ENCODE results near the gene CD58.
A peak's percentile ranks its signal among the peaks of the same experiment; 100 is the strongest.

CD58 gene

DNA sequence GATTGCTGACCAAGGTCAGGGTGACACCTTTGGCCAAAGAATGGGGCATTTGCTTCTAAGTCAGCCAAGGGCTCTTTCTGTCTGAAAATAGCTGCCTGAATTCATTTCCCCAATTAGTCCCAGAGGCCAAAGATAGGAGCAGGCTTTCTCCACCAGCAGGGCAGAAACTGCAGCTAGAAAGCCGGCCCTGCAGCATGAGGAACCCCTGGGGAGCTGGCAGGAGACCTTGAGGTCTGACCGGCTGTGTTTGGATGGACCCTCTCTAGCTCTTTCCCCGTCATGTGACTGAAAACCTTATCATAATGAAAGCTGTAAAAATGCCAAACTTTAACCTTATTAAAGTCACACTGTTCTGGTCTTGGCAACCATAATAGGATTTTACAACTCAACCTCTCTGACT is 93.4 kb downstream of the CD58 start:
- no peaks in the 10 kb centered on the region for H3K9me3 ChIP-seq (ENCODE audit: control insufficient read depth, insufficient read depth, low read depth, low read length)
- POLR2A ChIA-PET = no interaction called here
- H3K36me3 ChIP-seq (ENCODE audit: control insufficient read depth in 2 of 2, insufficient read depth in 1 of 2, low read length in 2 of 2) = no peaks in the 10 kb centered on the region
- H3K27ac ChIP-seq (ENCODE audit: extremely low read depth, low read depth, low read length) = no peak overlapping the region
- peaks cover 11% of the 10 kb centered on the region; the same call in 1 of the 2 replicates for H3K4me1 ChIP-seq (ENCODE audit: control insufficient read depth, insufficient read depth, low read length)
- CTCF ChIA-PET = interaction anchor here (0.6 to 4.9 kb wide), 3 partner anchors 8 to 372 kb away, joined by 3 to 30 read pairs (median 10); no protein-coding TSS in a partner anchor
- no peak overlapping the region for H3K4me3 ChIP-seq (ENCODE audit: low read depth, low read length)
- 0 out of 2 replicates have a peak, but pooled peaks have one; percentile 13 for TF ChIP-seq GLIS2 (tag by site-specific recombination; IDR thresholded peaks at IDR 0.05)
- peak; percentile 47; the same call in 1 of the 2 replicates for TF ChIP-seq ZIC2 (tag by site-specific recombination; IDR thresholded peaks at IDR 0.05)
- TF ChIP-seq WT1 (tag by site-specific recombination; IDR thresholded peaks at IDR 0.05) = no peak
- TF ChIP-seq GLIS1 (tag by site-specific recombination; IDR thresholded peaks at IDR 0.05) = peak; percentile 47
- TF ChIP-seq ZNF473 (tag by site-specific recombination; IDR thresholded peaks at IDR 0.05) = no peak
- TF ChIP-seq, protein P1, sequence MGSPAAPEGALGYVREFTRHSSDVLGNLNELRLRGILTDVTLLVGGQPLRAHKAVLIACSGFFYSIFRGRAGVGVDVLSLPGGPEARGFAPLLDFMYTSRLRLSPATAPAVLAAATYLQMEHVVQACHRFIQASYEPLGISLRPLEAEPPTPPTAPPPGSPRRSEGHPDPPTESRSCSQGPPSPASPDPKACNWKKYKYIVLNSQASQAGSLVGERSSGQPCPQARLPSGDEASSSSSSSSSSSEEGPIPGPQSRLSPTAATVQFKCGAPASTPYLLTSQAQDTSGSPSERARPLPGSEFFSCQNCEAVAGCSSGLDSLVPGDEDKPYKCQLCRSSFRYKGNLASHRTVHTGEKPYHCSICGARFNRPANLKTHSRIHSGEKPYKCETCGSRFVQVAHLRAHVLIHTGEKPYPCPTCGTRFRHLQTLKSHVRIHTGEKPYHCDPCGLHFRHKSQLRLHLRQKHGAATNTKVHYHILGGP (tag by site-specific recombination; IDR thresholded peaks at IDR 0.05) = no peak
- TF ChIP-seq ZNF37A (tag by site-specific recombination; IDR thresholded peaks at IDR 0.05) = no peak
- no peak for TF ChIP-seq HOXA7 (CRISPR knock-in tag; IDR thresholded peaks at IDR 0.05; ENCODE audit: borderline replicate concordance)

DNA sequence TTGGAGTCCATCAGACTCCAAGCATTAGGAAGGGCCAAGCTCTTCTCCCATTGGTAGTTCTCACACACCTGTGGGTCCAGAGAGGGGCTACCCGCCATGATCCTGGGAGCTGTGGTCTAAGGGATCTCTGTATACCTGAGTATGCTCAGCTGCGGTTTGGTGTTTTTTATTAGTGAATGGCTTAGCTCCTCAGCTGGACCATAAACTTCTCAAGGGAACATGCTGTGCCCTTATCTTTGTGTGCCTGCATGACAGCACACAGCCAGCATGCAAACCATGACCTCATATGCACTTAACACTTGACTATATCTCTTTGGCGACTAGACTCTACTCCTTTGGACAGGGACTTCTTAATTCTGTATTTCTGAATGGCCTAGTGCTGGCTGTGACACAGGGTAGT is 94.5 kb downstream of the CD58 start:
- peaks cover 17% of the 10 kb centered on the region for H3K4me1 ChIP-seq (ENCODE audit: control insufficient read depth, insufficient read depth, low read length)
- CTCF ChIA-PET = interaction anchor here (0.6 to 4.9 kb wide), 4 partner anchors 9 to 770 kb away, joined by 3 to 30 read pairs (median 8); no protein-coding TSS in a partner anchor
- H3K36me3 ChIP-seq (ENCODE audit: control insufficient read depth in 2 of 2, insufficient read depth in 1 of 2, low read length in 2 of 2) = no peaks in the 10 kb centered on the region
- H3K4me3 ChIP-seq (ENCODE audit: low read depth, low read length) = no peak overlapping the region
- H3K27ac ChIP-seq (ENCODE audit: extremely low read depth, low read depth, low read length) = no peak overlapping the region; the same call in 1 of the 2 replicates
- no peaks in the 10 kb centered on the region for H3K9me3 ChIP-seq (ENCODE audit: control insufficient read depth, insufficient read depth, low read depth, low read length)
- POLR2A ChIA-PET = no interaction called here
- TF ChIP-seq SCRT1 (tag by site-specific recombination; IDR thresholded peaks at IDR 0.05; ENCODE audit: borderline replicate concordance) (no peak), ZIC2 (tag by site-specific recombination; IDR thresholded peaks at IDR 0.05) (peak; percentile 99), ZNF837 (tag by site-specific recombination; IDR thresholded peaks at IDR 0.05) (no peak), GLIS1 (tag by site-specific recombination; IDR thresholded peaks at IDR 0.05) (0 out of 2 replicates have a peak, but pooled peaks have one; percentile 30), YY1 (tag by site-specific recombination; IDR thresholded peaks at IDR 0.05) (peak; percentile 39; the same call in 1 of the 2 replicates), HOXD13 (CRISPR knock-in tag; IDR thresholded peaks at IDR 0.05; ENCODE audit: borderline replicate concordance) (0 out of 2 replicates have a peak, but pooled peaks have one; percentile 25), ZBTB8A (tag by site-specific recombination; IDR thresholded peaks at IDR 0.05) (0 out of 2 replicates have a peak, but pooled peaks have one; percentile 58), ZNF311 (tag by site-specific recombination; IDR thresholded peaks at IDR 0.05; ENCODE audit: borderline replicate concordance) (no peak), ZFP69B (tag by site-specific recombination; IDR thresholded peaks at IDR 0.05) (peak; percentile 24; the same call in 1 of the 2 replicates), ZFP37 (tag by site-specific recombination; IDR thresholded peaks at IDR 0.05) (no peak), ZNF600 (tag by site-specific recombination; IDR thresholded peaks at IDR 0.05) (peak; percentile 59; the same call in 1 of the 2 replicates), GLI2 (tag by site-specific recombination; IDR thresholded peaks at IDR 0.05; ENCODE audit: borderline replicate concordance, low read depth) (peak; percentile 85; the same call in 1 of the 2 replicates)
- TF ChIP-seq, protein P2, sequence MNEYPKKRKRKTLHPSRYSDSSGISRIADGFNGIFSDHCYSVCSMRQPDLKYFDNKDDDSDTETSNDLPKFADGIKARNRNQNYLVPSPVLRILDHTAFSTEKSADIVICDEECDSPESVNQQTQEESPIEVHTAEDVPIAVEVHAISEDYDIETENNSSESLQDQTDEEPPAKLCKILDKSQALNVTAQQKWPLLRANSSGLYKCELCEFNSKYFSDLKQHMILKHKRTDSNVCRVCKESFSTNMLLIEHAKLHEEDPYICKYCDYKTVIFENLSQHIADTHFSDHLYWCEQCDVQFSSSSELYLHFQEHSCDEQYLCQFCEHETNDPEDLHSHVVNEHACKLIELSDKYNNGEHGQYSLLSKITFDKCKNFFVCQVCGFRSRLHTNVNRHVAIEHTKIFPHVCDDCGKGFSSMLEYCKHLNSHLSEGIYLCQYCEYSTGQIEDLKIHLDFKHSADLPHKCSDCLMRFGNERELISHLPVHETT (tag by site-specific recombination; IDR thresholded peaks at IDR 0.05) = no peak
- TF ChIP-seq, protein P3, sequence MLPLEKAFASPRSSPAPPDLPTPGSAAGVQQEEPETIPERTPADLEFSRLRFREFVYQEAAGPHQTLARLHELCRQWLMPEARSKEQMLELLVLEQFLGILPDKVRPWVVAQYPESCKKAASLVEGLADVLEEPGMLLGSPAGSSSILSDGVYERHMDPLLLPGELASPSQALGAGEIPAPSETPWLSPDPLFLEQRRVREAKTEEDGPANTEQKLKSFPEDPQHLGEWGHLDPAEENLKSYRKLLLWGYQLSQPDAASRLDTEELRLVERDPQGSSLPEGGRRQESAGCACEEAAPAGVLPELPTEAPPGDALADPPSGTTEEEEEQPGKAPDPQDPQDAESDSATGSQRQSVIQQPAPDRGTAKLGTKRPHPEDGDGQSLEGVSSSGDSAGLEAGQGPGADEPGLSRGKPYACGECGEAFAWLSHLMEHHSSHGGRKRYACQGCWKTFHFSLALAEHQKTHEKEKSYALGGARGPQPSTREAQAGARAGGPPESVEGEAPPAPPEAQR (tag by site-specific recombination; IDR thresholded peaks at IDR 0.05) = no peak
- TF ChIP-seq, protein P4, sequence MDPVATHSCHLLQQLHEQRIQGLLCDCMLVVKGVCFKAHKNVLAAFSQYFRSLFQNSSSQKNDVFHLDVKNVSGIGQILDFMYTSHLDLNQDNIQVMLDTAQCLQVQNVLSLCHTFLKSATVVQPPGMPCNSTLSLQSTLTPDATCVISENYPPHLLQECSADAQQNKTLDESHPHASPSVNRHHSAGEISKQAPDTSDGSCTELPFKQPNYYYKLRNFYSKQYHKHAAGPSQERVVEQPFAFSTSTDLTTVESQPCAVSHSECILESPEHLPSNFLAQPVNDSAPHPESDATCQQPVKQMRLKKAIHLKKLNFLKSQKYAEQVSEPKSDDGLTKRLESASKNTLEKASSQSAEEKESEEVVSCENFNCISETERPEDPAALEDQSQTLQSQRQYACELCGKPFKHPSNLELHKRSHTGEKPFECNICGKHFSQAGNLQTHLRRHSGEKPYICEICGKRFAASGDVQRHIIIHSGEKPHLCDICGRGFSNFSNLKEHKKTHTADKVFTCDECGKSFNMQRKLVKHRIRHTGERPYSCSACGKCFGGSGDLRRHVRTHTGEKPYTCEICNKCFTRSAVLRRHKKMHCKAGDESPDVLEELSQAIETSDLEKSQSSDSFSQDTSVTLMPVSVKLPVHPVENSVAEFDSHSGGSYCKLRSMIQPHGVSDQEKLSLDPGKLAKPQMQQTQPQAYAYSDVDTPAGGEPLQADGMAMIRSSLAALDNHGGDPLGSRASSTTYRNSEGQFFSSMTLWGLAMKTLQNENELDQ (tag by site-specific recombination; IDR thresholded peaks at IDR 0.05; ENCODE audit: low read depth) = peak; percentile 47; the same call in 1 of the 2 replicates
- TF ChIP-seq, protein P5, sequence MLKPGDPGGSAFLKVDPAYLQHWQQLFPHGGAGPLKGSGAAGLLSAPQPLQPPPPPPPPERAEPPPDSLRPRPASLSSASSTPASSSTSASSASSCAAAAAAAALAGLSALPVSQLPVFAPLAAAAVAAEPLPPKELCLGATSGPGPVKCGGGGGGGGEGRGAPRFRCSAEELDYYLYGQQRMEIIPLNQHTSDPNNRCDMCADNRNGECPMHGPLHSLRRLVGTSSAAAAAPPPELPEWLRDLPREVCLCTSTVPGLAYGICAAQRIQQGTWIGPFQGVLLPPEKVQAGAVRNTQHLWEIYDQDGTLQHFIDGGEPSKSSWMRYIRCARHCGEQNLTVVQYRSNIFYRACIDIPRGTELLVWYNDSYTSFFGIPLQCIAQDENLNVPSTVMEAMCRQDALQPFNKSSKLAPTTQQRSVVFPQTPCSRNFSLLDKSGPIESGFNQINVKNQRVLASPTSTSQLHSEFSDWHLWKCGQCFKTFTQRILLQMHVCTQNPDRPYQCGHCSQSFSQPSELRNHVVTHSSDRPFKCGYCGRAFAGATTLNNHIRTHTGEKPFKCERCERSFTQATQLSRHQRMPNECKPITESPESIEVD (tag by site-specific recombination; IDR thresholded peaks at IDR 0.05) = peak; percentile 82
- TF ChIP-seq, protein P6, sequence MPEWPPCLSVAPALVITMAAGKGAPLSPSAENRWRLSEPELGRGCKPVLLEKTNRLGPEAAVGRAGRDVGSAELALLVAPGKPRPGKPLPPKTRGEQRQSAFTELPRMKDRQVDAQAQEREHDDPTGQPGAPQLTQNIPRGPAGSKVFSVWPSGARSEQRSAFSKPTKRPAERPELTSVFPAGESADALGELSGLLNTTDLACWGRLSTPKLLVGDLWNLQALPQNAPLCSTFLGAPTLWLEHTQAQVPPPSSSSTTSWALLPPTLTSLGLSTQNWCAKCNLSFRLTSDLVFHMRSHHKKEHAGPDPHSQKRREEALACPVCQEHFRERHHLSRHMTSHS (tag by site-specific recombination; IDR thresholded peaks at IDR 0.05) = no peak
- TF ChIP-seq, protein P7, sequence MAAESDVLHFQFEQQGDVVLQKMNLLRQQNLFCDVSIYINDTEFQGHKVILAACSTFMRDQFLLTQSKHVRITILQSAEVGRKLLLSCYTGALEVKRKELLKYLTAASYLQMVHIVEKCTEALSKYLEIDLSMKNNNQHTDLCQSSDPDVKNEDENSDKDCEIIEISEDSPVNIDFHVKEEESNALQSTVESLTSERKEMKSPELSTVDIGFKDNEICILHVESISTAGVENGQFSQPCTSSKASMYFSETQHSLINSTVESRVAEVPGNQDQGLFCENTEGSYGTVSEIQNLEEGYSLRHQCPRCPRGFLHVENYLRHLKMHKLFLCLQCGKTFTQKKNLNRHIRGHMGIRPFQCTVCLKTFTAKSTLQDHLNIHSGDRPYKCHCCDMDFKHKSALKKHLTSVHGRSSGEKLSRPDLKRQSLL (tag by site-specific recombination; IDR thresholded peaks at IDR 0.05) = no peak

Measured in HEK293 (cell line).